ENCODE measurements around the gene ARL6IP1. TPM values are rescaled to one million over a fixed set of nuclear protein-coding genes. Genes with fewer than 3 reads are reported as not detected.
"Not testable (repeated sequence)": the region's sequence is repeated elsewhere in the genome, so short reads cannot be mapped to it uniquely, and the experiment has no call there.

The ARL6IP1 gene
- total RNA-seq, 1 experiment from 2014 or later = 197 TPM

DNA sequence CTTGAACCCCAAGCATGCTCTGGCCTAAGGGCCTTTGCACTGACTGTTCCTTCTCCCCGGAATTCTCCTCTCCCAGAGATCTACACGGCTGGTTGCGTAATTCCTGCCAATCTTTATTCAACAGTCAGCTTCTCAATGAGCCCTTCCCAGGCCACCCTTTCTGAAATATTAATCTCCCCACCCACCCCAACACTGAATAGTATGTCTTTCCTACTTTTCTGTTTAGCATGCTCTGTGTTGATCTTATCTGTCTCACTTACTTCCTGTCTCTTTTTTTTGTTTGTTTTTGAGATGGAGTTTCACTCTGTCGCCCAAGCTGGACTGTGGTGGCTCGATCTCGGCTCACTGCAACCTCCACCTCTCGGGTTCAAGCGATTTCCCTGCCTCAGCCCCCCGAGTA, 44.7 kb downstream of the ARL6IP1 start:
- not testable (repeated sequence) for H3K23me2 ChIP-seq (ENCODE audit: insufficient read length, low read depth, low read length, poor library complexity, severe bottlenecking); H3K4ac ChIP-seq (ENCODE audit: low read depth, low read length); H3K4me2 ChIP-seq (ENCODE audit: insufficient read depth, insufficient read length, low read length); H3K14ac ChIP-seq (ENCODE audit: insufficient read depth, low read length); H4K5ac ChIP-seq (ENCODE audit: insufficient read length, low read depth, low read length); H4K91ac ChIP-seq (ENCODE audit: insufficient read length, low read depth, low read length); H3K56ac ChIP-seq (ENCODE audit: insufficient read length, low read depth, low read length); H2BK20ac ChIP-seq (ENCODE audit: low read depth, low read length, poor library complexity, severe bottlenecking); H3K9ac ChIP-seq (ENCODE audit: extremely low read depth, insufficient read length, low read length); H3K27ac ChIP-seq (ENCODE audit: insufficient read length, low read depth, low read length); H2BK15ac ChIP-seq (ENCODE audit: low read depth, low read length); H3K36me3 Mint-ChIP-seq (ENCODE audit: insufficient read depth in 1 of 3, low read depth in 3 of 3); H2AK5ac ChIP-seq (ENCODE audit: insufficient read length, low read length); H3K18ac ChIP-seq (ENCODE audit: insufficient read length, low read depth, low read length); H3K4me1 Mint-ChIP-seq; H3K9me3 Mint-ChIP-seq; H3K4me1 ChIP-seq (ENCODE audit: insufficient read depth, low read length); H2BK120ac ChIP-seq (ENCODE audit: low read depth, low read length, poor library complexity, severe bottlenecking); H3K4me3 Mint-ChIP-seq; H2AFZ ChIP-seq (ENCODE audit: low read length); H4K20me1 ChIP-seq (ENCODE audit: control insufficient read depth, insufficient read depth, insufficient read length); H3K27ac Mint-ChIP-seq; DNase-seq; H4K8ac ChIP-seq (replicated peaks; ENCODE audit: insufficient read length, low read depth, low read length); H2BK5ac ChIP-seq (ENCODE audit: insufficient read length, low read length); H3K79me1 ChIP-seq (ENCODE audit: insufficient read depth, low read depth, low read length, poor library complexity, severe bottlenecking); H3K23ac ChIP-seq (ENCODE audit: insufficient read length, low read depth, low read length); H3K9me3 ChIP-seq (ENCODE audit: control insufficient read depth, low read depth, low read length); H3T11ph ChIP-seq (ENCODE audit: low read length); H2BK12ac ChIP-seq (ENCODE audit: insufficient read length, low read depth, low read length); H3K27me3 Mint-ChIP-seq (ENCODE audit: low read depth); H3K79me2 ChIP-seq (ENCODE audit: insufficient read depth, low read length); H3K27me3 ChIP-seq (ENCODE audit: insufficient read depth, low read length)
- no CpG with 5 or more reads among the region's 9 CpGs for WGBS (ENCODE audit: extremely low coverage, insufficient read length, low lambda C conversion rate)

DNA sequence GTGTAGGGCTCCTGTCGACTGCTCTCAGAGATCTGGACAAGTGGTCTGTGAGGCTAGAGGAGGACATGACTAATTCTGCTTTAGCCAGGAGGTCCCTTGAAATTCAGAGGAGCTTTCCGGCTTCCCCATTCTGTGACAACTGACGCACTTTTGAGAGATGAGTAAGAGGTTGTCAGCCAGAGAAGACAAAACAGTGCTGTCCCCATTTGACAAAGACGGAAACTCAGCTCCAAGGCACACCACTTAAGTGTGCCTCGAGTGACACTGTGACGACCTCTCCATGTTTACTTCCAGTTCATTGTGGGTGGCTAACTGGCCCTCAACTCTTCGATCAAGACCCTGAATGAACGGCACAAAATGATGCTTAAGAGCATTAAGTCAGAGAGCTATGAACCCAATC, 58.5 kb downstream of the ARL6IP1 start:
- H3K4me1 ChIP-seq (ENCODE audit: insufficient read depth, low read length); H3K27ac Mint-ChIP-seq; H3K4me3 Mint-ChIP-seq; H3K27me3 ChIP-seq (ENCODE audit: insufficient read depth, low read length); H3K4me2 ChIP-seq (ENCODE audit: insufficient read depth, insufficient read length, low read length); H3K36me3 Mint-ChIP-seq (ENCODE audit: insufficient read depth in 1 of 3, low read depth in 3 of 3); H3K18ac ChIP-seq (ENCODE audit: insufficient read length, low read depth, low read length); H3K23ac ChIP-seq (ENCODE audit: insufficient read length, low read depth, low read length); H3K79me2 ChIP-seq (ENCODE audit: insufficient read depth, low read length); H2BK5ac ChIP-seq (ENCODE audit: insufficient read length, low read length); H2AFZ ChIP-seq (ENCODE audit: low read length); H3K4me1 Mint-ChIP-seq; H3K79me1 ChIP-seq (ENCODE audit: insufficient read depth, low read depth, low read length, poor library complexity, severe bottlenecking); H3K27me3 Mint-ChIP-seq (ENCODE audit: low read depth); H4K20me1 ChIP-seq (ENCODE audit: control insufficient read depth, insufficient read depth, insufficient read length); H3K9me3 ChIP-seq (ENCODE audit: control insufficient read depth, low read depth, low read length); H2BK15ac ChIP-seq (ENCODE audit: low read depth, low read length); H3K23me2 ChIP-seq (ENCODE audit: insufficient read length, low read depth, low read length, poor library complexity, severe bottlenecking); H4K5ac ChIP-seq (ENCODE audit: insufficient read length, low read depth, low read length); H4K91ac ChIP-seq (ENCODE audit: insufficient read length, low read depth, low read length); H4K8ac ChIP-seq (replicated peaks; ENCODE audit: insufficient read length, low read depth, low read length); H3K4ac ChIP-seq (ENCODE audit: low read depth, low read length); H3K27ac ChIP-seq (ENCODE audit: insufficient read length, low read depth, low read length); H2AK5ac ChIP-seq (ENCODE audit: insufficient read length, low read length); H3K14ac ChIP-seq (ENCODE audit: insufficient read depth, low read length); H3K56ac ChIP-seq (ENCODE audit: insufficient read length, low read depth, low read length); H2BK12ac ChIP-seq (ENCODE audit: insufficient read length, low read depth, low read length); H3K9ac ChIP-seq (ENCODE audit: extremely low read depth, insufficient read length, low read length); DNase-seq; H2BK120ac ChIP-seq (ENCODE audit: low read depth, low read length, poor library complexity, severe bottlenecking); H3K9me3 Mint-ChIP-seq; H2BK20ac ChIP-seq (ENCODE audit: low read depth, low read length, poor library complexity, severe bottlenecking); H3T11ph ChIP-seq (ENCODE audit: low read length): not testable (repeated sequence)
- WGBS (ENCODE audit: extremely low coverage, insufficient read length, low lambda C conversion rate) = no CpG with 5 or more reads among the region's 8 CpGs

Other genes starting within 250 kb of the ARL6IP1 start
- 81.2 and 100 TPM in 2 replicates for gene NOMO2, start 239.5 kb downstream of the ARL6IP1 start, total RNA-seq (2021)
- 1,968 and 1,990 TPM in 2 replicates for gene RPS15A, start 11.2 kb downstream of the ARL6IP1 start, total RNA-seq (2021)
- gene SMG1, start 124.9 kb upstream of the ARL6IP1 start, total RNA-seq (2021) = 75.7 and 96.4 TPM in 2 replicates
- 4.3 and 4.8 TPM in 2 replicates for gene TMC7, start 182.4 kb upstream of the ARL6IP1 start, total RNA-seq (2021)

All from H9 (cell line).